Chondrocyte (in vitro differentiated cells): ENCODE measurements around the gene TCTN1. TPM values are rescaled to one million over a fixed set of nuclear protein-coding genes. Genes with fewer than 3 reads are reported as not detected.
A peak's percentile ranks its signal among the peaks of the same experiment; 100 is the strongest.
"Not testable (repeated sequence)": the region's sequence is repeated elsewhere in the genome, so short reads cannot be mapped to it uniquely, and the experiment has no call there.

Experiments used
- DNase-seq: peaks from one replicate; pipeline ENCODE4 v3.0.0; 2021; ENCODE audit warnings: mixed read lengths, low spot score
- H3K27ac Mint-ChIP-seq: one replicate; pipeline ENCODE4 v1.8.0; 2021; ENCODE audit warnings: mild to moderate bottlenecking, moderate library complexity, mixed read lengths; ENCODE audit not compliant: unreplicated experiment
- H3K27me3 Mint-ChIP-seq: 2 replicates; pipeline ENCODE4 v1.8.0; 2021; ENCODE audit warnings: low read depth, mixed read lengths
- H3K36me3 Mint-ChIP-seq: 2 replicates; pipeline ENCODE4 v1.8.0; 2021; ENCODE audit warnings: low read depth, mixed read lengths
- H3K4me1 Mint-ChIP-seq: 2 replicates; pipeline ENCODE4 v1.8.0; 2021; ENCODE audit warnings: low read depth, mild to moderate bottlenecking, mixed read lengths
- H3K4me3 Mint-ChIP-seq: one replicate; pipeline ENCODE4 v1.8.0; 2021; ENCODE audit warnings: mild to moderate bottlenecking, moderate library complexity, mixed read lengths; ENCODE audit not compliant: unreplicated experiment
- H3K9me3 Mint-ChIP-seq: 2 replicates; pipeline ENCODE4 v1.8.0; 2021; ENCODE audit warnings: low read depth, mixed read lengths
- total RNA-seq: library from RNA; stranded (reverse); gene quantifications from 3 replicates; pipeline ENCODE4 v1.2.1, GENCODE V29; 2021
- TF ChIP-seq, protein P1 (sequence below): fragments of 200-600 bp; sonication (generic); IDR thresholded peaks from 2 replicates; pipeline ENCODE4 v1.5.0; 2021; ENCODE audit warnings: antibody characterized with exemption, mild to moderate bottlenecking, moderate library complexity

TCTN1 gene
- total RNA-seq, 1 donor from 2014 or later: 32.9 TPM

DNA sequence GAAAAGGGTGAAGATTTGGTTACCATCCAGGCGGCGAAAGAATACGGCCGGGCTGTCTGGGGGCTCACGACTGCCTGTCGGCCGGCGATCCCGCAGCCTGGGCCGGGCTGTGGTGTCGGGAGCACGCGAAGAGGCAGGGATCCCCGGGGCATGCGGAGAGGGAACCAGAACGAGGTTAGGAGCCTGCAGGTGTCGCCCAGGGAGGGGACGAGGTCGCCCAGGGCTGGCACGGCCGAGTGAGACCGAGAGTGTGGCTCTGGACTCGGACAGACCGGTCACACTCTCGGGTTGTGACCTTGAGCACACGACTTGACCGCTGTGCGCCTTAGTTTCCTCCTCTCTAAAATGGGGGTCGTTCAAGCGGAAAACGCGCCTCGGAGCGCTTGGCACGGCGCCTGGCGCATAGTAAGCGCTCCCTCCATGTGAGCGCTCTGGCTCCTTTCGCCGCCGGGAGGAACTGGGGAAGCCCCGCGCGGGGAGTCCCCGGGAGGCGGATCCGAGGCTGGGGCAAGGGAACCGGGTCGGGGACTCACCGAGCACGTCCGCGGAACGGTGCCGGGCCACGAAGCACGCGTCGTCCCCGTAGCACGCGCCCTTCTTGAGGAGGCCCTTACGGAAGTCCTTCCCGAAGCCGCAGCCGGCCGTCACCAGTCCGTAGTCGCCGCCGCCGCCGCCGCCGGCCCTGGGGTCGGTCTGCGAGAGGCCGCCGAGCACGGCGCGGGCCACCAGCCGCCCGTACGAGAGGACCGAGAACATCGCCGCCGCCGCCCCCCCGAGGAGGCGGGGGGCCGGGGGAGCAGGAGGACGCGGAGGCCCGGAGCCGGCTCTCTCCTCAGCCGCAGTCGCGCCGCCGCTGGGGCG lies 31.4 kb upstream of the TCTN1 start:
- peak overlapping the region; percentile 89 for H3K4me3 Mint-ChIP-seq
- no peaks in the 10 kb centered on the region for H3K36me3 Mint-ChIP-seq
- H3K9me3 Mint-ChIP-seq: no peaks in the 10 kb centered on the region
- TF ChIP-seq, protein P1, sequence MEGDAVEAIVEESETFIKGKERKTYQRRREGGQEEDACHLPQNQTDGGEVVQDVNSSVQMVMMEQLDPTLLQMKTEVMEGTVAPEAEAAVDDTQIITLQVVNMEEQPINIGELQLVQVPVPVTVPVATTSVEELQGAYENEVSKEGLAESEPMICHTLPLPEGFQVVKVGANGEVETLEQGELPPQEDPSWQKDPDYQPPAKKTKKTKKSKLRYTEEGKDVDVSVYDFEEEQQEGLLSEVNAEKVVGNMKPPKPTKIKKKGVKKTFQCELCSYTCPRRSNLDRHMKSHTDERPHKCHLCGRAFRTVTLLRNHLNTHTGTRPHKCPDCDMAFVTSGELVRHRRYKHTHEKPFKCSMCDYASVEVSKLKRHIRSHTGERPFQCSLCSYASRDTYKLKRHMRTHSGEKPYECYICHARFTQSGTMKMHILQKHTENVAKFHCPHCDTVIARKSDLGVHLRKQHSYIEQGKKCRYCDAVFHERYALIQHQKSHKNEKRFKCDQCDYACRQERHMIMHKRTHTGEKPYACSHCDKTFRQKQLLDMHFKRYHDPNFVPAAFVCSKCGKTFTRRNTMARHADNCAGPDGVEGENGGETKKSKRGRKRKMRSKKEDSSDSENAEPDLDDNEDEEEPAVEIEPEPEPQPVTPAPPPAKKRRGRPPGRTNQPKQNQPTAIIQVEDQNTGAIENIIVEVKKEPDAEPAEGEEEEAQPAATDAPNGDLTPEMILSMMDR: no peak
- H3K27ac Mint-ChIP-seq: peak overlapping the region; percentile 88
- H3K4me1 Mint-ChIP-seq: peaks cover 55% of the 10 kb centered on the region
- DNase-seq: peak; percentile 92
- H3K27me3 Mint-ChIP-seq: no peaks in the 10 kb centered on the region

DNA sequence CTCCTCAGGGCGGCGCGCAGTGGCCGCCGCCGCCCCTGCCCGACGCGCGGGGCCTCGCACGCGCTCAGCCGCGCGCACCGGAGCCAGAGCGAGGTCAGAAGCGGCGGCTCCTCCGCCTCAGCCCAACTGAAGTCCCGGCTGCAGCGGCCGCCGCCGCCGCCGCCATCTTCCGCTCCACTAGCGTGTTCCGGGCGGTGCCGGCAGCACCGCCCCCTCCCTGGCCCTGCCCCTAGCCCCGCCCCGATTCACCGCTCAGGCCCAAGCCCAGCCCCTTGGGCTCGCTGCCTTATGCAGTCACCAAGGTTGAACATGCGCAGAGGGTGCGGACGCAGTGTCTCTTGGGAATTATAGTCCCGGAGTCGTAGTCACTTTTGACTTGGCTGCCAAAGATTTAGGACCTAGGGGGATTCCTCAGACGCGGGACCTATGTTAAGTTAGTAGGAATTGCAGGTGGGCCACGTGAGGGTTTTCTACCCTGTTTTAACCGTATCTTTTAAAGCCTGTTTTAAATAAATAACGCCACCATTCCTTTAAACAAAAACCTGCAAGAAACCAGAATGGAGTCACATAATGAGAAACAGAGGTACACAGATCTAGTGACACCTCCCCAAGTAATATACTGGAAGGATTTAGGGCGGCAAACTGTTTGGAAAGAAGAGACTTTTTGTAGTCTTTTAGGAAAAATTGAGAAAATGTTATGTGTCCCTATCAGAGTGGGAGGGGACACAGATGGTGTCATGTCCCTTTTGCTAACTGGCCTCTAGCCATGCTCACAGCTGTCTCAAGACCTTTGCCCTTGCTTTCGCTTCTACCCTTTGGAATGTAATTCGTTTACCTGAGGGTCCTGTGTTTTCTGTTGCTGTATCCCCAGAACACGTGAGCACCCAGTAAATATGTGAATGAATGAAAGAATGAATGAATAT lies 30.5 kb upstream of the TCTN1 start, which contains the start of gene PPTC7:
Gene PPTC7 (minus strand): TSS at position 182 of the 923 bp plus-strand sequence. CDS start 287 bp downstream, outside the sequence.
- TF ChIP-seq, protein P1: no peak
- Mint-ChIP-seq H3K4me3 (peak within 1 kb of the TSS; percentile 89), H3K36me3 (no peaks in the 10 kb centered on the region), H3K4me1 (peaks cover 46% of the 10 kb centered on the region), H3K27me3 (no peaks in the 10 kb centered on the region), H3K9me3 (no peaks in the 10 kb centered on the region), H3K27ac (peak within 1 kb of the TSS; percentile 91)
- peak; percentile 97 for DNase-seq

DNA sequence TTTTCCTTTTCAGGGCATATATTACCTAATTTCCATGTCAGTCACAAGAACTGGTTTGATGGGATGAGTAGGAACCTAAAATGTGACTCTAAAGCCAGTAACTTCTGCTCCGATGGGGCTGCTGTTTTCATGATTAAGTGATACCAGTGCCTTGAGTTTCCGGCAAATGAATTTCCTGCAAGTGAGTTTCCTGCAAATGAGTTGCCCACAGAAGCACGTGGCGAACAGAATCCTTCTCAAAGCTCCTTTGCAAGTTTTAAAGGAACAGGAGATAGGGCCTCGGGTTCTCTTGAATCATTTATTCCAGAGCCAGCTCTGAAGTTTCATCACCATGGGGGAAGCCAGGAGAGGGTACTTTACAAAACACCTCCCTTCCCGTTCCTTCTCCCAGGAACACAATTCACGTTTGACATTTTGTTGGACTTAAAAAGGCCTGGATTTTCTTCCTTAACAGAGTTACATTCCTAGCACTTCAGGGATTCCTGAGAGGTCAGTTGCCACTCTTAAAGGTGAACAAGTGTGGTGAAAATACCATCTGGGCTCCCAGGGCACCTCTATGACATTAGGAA lies 28.6 kb upstream of the TCTN1 start:
- H3K27ac Mint-ChIP-seq: peak overlapping the region; percentile 12

DNA sequence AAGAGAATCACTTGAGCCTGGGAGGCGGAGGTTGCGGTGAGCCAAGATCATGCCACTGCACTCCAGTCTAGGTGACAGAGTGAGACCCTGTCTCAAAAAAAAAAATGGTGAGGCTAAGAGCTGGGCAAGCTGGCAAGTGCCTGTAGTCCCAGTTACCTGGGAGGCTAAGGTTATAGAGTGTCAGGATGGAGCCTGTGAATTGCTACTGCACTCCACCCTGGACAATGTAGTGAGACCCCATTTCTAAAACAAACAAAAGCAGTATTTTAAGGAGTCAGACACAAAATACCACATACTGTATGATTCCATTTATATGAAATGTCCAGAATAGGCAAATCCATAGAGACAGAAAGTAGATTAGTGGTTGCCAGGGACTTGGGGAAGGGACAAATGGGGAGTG lies 26.8 kb upstream of the TCTN1 start:
- H3K4me3 Mint-ChIP-seq, H3K27ac Mint-ChIP-seq, H3K36me3 Mint-ChIP-seq, H3K9me3 Mint-ChIP-seq, H3K27me3 Mint-ChIP-seq, DNase-seq: not testable (repeated sequence)
- H3K4me1 Mint-ChIP-seq: peaks cover 23% of the 10 kb centered on the region

More for the DNA sequence above, 28.6 kb upstream of the TCTN1 start:
- Mint-ChIP-seq H3K9me3 (no peaks in the 10 kb centered on the region), H3K36me3 (no peaks in the 10 kb centered on the region), H3K4me1 (peaks cover 35% of the 10 kb centered on the region), H3K27me3 (no peaks in the 10 kb centered on the region), H3K4me3 (no peak overlapping the region)
- DNase-seq: no peak
- TF ChIP-seq, protein P1: no peak

DNA sequence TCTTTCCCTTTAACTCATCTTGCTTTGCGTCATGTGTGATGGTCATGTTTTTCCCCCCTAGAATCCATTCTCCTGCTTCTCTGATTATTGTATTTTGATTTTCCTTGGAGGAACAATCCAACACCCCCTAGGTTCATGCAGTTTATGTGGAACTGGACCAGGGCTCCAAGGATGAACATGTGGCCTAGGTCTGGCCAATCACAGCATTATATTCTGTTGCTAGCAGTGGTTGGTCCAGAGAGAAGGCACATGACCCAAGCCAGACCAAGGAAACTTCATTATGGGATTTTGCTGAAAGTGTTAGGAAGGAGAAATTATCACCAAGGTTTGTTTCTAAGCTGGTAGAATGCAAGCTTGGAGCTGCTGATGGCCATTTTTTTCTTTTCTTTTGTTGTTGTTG lies 23.9 kb upstream of the TCTN1 start:
- Mint-ChIP-seq H3K9me3 (no peaks in the 10 kb centered on the region), H3K36me3 (no peaks in the 10 kb centered on the region), H3K4me1 (peaks cover 9% of the 10 kb centered on the region), H3K27ac (no peak overlapping the region), H3K4me3 (no peak overlapping the region), H3K27me3 (no peaks in the 10 kb centered on the region)
- DNase-seq: no peak
- TF ChIP-seq, protein P1: no peak
